Right atrium auricular region (tissue), 2 donors: ENCODE measurements around the gene SENP5. TPM values are rescaled to one million over a fixed set of nuclear protein-coding genes. Genes with fewer than 3 reads are reported as not detected.

Source experiments
- DNase-seq: peaks from one replicate; pipeline ENCODE4 v3.0.0-alpha.2; 2019; ENCODE audit warnings: low spot score
- H3K27ac ChIP-seq, 2 donors: fragments of 200-600 bp; sonication (generic); 1 replicate in 1 of 2; 2 replicates in 1 of 2; pipeline ENCODE4 v1.5.1; 2016 to 2019
- H3K27me3 ChIP-seq, 2 donors: fragments of 200-600 bp; sonication (generic); one replicate each; pipeline versions ENCODE4 v1.5.1 to v1.6.0; 2017 to 2019
- H3K36me3 ChIP-seq: fragments of 200-600 bp; sonication (generic); one replicate; pipeline ENCODE4 v1.5.1; 2016
- H3K4me1 ChIP-seq, 2 donors: fragments of 200-600 bp; sonication (generic); one replicate each; pipeline versions ENCODE4 v1.5.1 to v1.6.0; 2017 to 2019
- H3K4me3 ChIP-seq, 2 donors: fragments of 200-600 bp; sonication (generic); 1 replicate in 1 of 2; 2 replicates in 1 of 2; pipeline ENCODE4 v1.5.1; 2017 to 2019; ENCODE audit warnings: mild to moderate bottlenecking in 1 of 2, moderate library complexity in 1 of 2
- H3K9me3 ChIP-seq, 2 donors: fragments of 200-600 bp; sonication (generic); one replicate each; pipeline ENCODE4 v1.5.1; 2019
- total RNA-seq, 2 donors: library from RNA; depleted of rRNA; stranded (reverse); fragments of >200 nt; gene quantifications; one replicate each; pipeline ENCODE4 v1.1.0, GENCODE V29; 2016
- TF ChIP-seq, protein P1 (sequence below), 2 donors: fragments of 200-600 bp; sonication (generic); IDR thresholded peaks; one replicate each; pipeline ENCODE4 v1.5.1; 2019; ENCODE audit warnings: antibody characterized with exemption in 2 of 2

SENP5 gene
- total RNA-seq, 2 donors from 2014 or later = 18.7 to 22.1 TPM

GRCh38 chr3:196962108-196962929, 94.6 kb downstream of the SENP5 start:
- no peak for DNase-seq
- TF ChIP-seq, protein P1, sequence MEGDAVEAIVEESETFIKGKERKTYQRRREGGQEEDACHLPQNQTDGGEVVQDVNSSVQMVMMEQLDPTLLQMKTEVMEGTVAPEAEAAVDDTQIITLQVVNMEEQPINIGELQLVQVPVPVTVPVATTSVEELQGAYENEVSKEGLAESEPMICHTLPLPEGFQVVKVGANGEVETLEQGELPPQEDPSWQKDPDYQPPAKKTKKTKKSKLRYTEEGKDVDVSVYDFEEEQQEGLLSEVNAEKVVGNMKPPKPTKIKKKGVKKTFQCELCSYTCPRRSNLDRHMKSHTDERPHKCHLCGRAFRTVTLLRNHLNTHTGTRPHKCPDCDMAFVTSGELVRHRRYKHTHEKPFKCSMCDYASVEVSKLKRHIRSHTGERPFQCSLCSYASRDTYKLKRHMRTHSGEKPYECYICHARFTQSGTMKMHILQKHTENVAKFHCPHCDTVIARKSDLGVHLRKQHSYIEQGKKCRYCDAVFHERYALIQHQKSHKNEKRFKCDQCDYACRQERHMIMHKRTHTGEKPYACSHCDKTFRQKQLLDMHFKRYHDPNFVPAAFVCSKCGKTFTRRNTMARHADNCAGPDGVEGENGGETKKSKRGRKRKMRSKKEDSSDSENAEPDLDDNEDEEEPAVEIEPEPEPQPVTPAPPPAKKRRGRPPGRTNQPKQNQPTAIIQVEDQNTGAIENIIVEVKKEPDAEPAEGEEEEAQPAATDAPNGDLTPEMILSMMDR (IDR thresholded peaks at IDR 0.05) = no peak

GRCh38 chr3:196962930-196963630, 95.4 kb downstream of the SENP5 start:
- Histone ChIP-seq H3K36me3 (no peaks in the 10 kb centered on the region), H3K9me3 (no peaks in the 10 kb centered on the region), H3K4me1 (peaks cover 0 to 11% of the 10 kb centered on the region in 2 donors), H3K27me3 (no peaks in the 10 kb centered on the region), H3K27ac (no peak overlapping the region), H3K4me3 (no peak overlapping the region)
- TF ChIP-seq, protein P1 (IDR thresholded peaks at IDR 0.05) = no peak
- DNase-seq = no peak

More at GRCh38 chr3:196962108-196962929, 94.6 kb downstream of the SENP5 start:
- Histone ChIP-seq H3K4me1 (peaks cover 0 to 3% of the 10 kb centered on the region in 2 donors), H3K9me3 (no peaks in the 10 kb centered on the region), H3K36me3 (no peaks in the 10 kb centered on the region), H3K27me3 (no peaks in the 10 kb centered on the region), H3K27ac (no peak overlapping the region), H3K4me3 (no peak overlapping the region)

- no peaks in the 10 kb centered on the region for H3K9me3 ChIP-seq
- H3K27me3 ChIP-seq = no peaks in the 10 kb centered on the region
- no peak overlapping the region for H3K27ac ChIP-seq
- no peaks in the 10 kb centered on the region for H3K36me3 ChIP-seq
- no peak overlapping the region for H3K4me3 ChIP-seq
- H3K4me1 ChIP-seq = peaks cover 0 to 14% of the 10 kb centered on the region in 2 donors
- TF ChIP-seq, protein P1 (IDR thresholded peaks at IDR 0.05) = no peak
- DNase-seq = no peak
Observed at GRCh38 chr3:196963631-196963953, 95.9 kb downstream of the SENP5 start.

GRCh38 chr3:196965112-196965803, 97.5 kb downstream of the SENP5 start:
- H3K9me3 ChIP-seq = no peaks in the 10 kb centered on the region
- H3K27ac ChIP-seq = no peak overlapping the region
- TF ChIP-seq, protein P1 (IDR thresholded peaks at IDR 0.05) = no peak
- no peak for DNase-seq
- H3K4me1 ChIP-seq = peaks cover 0 to 14% of the 10 kb centered on the region in 2 donors
- no peaks in the 10 kb centered on the region for H3K36me3 ChIP-seq
- no peak overlapping the region for H3K4me3 ChIP-seq
- H3K27me3 ChIP-seq = no peaks in the 10 kb centered on the region

- Histone ChIP-seq H3K27me3 (no peaks in the 10 kb centered on the region), H3K9me3 (no peaks in the 10 kb centered on the region), H3K36me3 (no peaks in the 10 kb centered on the region), H3K4me1 (peaks cover 0 to 14% of the 10 kb centered on the region in 2 donors), H3K4me3 (no peak overlapping the region), H3K27ac (no peak overlapping the region)
- DNase-seq = no peak
- TF ChIP-seq, protein P1 (IDR thresholded peaks at IDR 0.05) = no peak
Observed at GRCh38 chr3:196965804-196966173, 98.1 kb downstream of the SENP5 start.
